HG03439 (cell line): ENCODE results near the gene ZNF438.

ENCODE experiments used
- ATAC-seq: cut with Tn5 transposase; IDR thresholded peaks from one replicate; pipeline ENCODE4 v1.9.1; 2021; ENCODE audit warnings: mild to moderate bottlenecking, moderate library complexity; ENCODE audit not compliant: unreplicated experiment

The ZNF438 gene

DNA sequence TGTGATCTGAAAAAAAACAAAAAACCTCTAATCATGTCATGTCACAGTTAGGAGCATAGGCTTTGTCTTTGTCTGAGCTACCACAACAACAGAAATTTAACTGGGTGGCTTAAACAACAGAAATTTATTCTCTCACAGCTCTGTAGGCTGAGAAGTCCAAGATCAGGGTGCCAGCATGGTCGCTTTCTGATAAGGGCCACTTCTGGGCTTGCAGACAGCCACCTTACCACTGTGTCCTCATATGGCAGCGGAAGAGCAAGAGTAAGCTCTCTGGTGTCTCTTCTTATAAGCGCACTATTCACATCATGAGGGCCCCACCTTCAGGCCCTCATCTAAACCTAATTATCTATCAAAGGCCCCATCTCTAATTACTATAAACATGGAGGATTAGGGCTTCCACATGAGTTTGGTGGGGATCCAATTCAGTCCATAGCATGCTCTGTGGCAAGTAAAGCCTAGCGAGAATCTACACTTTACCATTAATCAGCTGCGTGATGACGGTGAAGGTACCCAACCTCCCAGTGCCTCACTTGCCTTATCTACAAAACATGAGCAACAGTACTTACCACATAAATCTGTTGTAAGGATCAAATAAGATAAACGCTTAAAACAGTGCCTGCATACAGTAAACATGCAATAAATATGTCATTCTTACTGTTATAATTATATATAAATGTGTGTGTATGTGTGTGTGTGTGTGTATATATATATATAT lies 17.3 kb downstream of the ZNF438 start:
- no peak for ATAC-seq

- no peak for ATAC-seq
Observed at GRCh38 chr10:31013331-31013730, 18.3 kb downstream of the ZNF438 start.

GRCh38 chr10:31011665-31012022 lies 20.0 kb downstream of the ZNF438 start:
- ATAC-seq: no peak

- ATAC-seq: no peak
Observed at GRCh38 chr10:31011017-31011664, 20.5 kb downstream of the ZNF438 start.

DNA sequence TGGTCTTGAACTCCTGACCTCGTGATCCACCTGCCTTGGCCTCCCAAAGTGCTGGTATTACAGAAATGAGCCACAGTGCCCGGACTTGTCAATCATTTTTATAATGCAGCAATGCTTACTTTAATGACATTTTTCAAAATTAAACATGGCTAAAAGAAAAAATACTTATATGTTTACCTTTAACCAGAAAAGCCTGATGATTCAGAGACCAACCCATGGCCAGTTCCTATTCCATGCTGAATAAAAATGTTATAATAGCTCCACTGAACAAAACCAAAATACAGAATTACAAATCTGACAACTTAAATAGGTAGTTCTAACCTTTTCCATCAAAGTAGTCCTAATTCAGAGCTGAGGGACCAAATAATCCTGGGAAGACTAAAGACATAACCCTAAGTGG lies 21.6 kb downstream of the ZNF438 start:
- no peak for ATAC-seq

DNA sequence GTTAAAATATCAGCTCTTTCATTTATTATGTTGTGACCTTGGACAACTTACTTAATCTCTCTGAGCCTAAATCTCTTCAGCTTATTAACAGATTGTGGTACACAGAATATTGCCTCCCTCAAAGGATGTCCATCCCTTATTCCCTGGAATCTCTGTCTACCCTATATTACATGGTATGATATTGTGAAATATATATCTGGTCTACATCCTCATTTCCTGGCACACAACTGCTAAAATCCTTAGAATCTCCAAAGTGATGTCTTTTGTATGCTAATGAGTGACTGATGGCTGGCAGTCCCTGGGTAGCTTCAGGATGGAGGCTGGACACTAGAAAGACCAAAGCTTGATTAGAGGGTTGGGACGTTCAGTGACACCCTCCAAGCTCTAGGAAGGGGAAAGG lies 25.8 kb downstream of the ZNF438 start:
- no peak for ATAC-seq

DNA sequence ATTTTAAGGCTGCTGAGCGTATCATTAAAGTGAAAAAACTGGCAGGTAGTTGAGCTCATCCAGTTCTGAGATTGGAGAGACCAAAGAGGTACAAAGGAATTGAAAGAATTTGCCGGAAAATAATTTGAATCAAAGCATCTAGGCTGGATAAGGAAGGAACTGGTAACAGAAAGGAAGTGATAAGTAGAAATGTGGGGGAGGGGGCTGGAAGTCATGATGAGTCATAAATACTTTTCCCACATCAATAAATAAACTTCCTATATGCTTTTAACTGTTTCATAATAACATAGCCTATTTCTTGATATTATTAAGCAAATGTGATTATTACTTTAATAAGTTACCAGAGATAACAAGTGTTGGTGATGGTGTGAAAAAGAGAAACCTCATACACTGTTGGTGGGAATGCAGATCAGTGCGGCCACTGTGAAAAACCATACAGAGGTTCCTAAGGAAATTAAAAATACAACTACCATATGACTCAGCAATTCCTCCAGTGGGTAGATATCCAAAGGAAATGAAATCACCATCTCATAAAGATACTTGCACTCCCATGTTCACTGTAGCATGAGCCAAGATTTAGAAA lies 27.0 kb downstream of the ZNF438 start:
- no peak for ATAC-seq

DNA sequence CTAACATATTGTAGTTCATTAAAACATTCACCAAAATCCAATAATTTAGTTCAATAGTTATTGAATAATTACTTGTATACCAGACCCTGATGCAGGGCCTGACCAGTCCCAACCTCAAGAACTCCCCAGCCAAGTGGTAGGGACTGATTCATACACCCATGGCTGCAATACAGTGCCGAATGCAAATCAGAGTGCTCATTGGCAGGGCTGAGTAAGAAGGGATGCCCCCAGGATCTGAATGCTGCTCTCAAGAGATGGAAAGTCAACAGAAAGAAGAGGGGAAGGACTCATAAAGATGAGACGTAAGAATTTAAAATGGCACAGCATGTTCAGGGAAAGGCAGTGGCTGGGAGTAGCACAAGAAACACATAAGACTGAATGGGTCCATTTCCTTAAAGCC lies 29.9 kb downstream of the ZNF438 start:
- no peak for ATAC-seq

DNA sequence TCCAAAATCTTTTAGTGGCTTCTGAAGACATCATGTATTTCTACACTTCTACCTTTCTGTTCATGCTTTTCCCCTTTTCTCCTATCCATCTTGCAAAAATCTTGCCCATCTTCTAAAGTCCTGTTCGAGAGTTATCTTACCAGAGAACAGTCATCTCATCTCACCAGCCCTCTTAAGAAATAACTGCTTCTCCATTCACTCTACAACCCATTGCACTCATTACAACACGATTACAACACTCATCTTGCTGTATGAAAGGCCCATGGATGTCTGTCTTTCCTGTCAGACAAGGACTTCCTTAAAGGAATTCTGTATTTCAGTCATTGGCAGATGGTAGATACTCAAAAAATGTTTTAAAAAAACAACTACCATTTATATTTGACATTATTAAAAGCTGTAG lies 30.8 kb downstream of the ZNF438 start:
- ATAC-seq: no peak

DNA sequence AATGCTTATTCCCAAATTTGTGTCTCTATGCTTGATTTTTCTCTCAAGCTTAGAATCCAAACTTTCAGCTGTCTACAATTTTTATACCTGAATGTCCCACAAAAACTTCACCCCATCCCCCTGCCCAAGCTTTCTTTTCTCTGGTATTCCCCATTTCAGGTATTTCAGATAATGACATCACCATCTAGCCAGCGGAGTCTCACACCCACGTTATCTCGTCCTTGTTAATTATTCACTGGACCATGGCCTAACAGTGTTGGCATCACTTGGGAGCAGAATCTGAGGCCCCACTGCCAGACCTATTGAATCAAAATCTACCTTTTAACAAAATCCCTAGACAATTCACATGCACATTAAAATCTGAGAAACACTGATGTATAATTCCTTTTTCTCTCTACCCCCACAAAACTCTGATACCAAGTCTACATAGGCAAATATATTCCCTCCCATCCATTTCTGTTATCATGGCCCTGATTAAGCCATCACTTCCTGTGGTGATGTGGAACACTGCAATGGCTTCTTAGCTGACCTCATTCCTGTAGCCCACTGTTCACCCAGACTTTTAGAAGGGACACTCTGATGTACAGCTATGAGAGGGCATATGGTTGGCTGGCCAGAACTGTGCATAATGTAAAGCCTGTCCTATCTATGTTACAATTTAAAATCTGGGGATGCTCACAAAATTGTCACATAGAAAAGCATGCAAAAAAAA lies 31.4 kb downstream of the ZNF438 start:
- ATAC-seq: no peak

DNA sequence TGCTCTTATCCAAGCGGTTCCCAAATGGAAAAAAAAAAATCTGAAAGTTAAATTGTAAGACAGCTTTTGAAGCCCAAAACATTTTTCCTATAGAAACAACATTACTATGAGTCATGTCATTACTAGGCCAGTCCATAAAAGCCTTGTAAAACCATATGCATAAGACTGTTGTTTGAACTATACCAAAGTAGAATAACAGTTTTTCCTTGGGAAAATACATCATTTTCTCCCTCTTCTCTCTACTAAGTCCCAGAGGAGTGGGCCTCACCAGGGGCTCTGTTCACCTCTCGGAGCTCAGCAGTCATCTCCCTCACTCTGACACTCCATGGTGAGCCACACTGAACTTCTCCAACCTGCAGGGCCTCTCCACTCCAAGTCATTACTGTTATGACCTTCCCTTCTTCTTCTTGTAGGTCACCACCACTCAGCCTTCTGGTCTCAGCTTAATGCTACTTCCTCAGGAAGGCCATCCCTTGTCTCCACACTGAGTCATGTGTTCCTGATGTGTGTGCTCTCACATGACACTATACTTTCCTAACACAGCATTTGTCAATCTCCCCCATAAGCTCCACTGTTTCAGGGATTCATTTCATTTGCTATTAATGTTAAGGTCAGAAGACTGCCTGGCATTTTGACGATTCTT lies 32.5 kb downstream of the ZNF438 start:
- ATAC-seq: no peak

DNA sequence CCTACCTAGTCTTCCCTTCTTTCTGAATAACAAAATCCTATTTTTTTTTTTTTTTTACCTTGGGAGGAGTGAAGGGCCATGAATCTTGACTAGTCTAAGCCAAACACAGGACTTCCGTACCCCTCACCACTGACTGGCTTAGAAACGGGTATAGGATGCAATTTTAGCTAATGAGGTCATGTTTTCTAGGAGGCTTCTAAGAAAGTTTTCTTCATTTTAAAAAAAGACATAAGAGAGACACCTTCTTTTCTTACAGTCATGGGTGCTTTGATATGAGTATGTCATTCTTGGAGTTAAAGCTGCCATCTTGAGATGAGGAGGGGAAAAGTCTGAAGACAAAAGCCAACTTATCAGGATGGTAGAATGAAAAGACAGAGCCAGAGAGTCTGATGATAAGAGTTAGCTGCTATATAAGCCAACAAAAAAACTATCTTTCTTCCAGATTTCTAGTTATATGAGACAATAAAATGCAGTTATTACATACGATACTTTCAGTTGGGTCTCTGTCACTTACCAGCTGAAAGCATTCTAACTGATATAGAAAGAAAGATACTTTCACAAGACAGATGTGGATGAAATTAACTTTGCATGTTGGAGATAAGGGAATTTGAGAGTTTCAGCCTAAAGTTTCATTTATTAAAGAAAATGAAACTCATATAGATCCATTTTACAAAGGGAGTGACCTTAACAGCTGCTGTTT lies 34.0 kb downstream of the ZNF438 start:
- ATAC-seq: no peak

GRCh38 chr10:30996481-30997005 lies 35.1 kb downstream of the ZNF438 start:
- ATAC-seq: no peak

DNA sequence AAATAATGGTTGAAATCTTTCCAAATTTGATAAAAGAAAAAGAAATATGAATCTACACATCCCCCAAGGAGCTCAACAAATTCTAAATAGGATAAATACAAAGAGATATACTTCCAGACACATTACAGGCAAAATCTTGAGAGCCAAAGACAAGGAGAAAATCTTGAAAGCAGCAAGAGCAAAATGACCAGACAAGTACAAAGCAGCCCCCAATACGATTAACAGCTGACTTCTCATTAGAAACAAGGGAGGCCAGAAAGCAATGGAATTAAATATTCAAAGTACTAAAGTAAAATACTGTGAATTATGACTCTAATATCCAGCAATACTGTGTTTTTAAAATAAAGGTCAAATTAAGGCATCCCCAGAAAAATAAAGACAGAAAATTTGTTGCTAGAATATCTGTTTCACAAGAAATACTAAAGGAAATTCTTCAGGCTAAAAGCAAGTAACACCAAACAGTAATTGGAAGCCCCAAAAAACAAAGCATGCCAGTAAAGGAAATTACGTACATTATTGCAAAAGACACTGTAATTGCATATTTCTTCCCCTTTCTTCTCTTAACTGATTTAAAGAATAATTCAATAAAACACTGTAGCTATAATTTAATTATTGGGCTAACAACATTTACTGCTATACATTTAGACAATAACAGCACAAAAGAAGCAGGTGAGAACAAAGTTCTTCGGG lies 36.4 kb downstream of the ZNF438 start:
- ATAC-seq: no peak

- no peak for ATAC-seq
Observed at GRCh38 chr10:30993155-30993554, 38.5 kb downstream of the ZNF438 start.

DNA sequence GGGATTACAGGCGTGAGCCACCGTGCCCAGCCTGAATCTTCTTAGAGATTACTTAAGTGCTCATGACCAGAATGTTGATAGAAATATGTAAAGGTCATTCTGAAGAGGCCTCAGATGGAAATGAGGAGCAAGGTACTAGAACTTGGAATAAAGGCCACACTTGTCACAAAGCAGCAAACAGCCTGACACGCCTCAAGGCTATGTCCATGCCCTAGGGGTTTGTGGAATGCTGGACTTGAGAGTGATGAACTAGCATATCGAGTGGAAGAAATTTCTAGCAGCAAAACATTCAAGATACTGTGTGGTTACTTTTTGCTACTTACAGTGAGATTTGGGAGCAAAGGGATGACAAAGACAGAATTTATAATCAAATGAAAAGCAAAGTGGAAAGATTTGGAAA lies 39.0 kb downstream of the ZNF438 start:
- no peak for ATAC-seq

GRCh38 chr10:30991647-30992011 lies 40.0 kb downstream of the ZNF438 start:
- ATAC-seq: no peak

DNA sequence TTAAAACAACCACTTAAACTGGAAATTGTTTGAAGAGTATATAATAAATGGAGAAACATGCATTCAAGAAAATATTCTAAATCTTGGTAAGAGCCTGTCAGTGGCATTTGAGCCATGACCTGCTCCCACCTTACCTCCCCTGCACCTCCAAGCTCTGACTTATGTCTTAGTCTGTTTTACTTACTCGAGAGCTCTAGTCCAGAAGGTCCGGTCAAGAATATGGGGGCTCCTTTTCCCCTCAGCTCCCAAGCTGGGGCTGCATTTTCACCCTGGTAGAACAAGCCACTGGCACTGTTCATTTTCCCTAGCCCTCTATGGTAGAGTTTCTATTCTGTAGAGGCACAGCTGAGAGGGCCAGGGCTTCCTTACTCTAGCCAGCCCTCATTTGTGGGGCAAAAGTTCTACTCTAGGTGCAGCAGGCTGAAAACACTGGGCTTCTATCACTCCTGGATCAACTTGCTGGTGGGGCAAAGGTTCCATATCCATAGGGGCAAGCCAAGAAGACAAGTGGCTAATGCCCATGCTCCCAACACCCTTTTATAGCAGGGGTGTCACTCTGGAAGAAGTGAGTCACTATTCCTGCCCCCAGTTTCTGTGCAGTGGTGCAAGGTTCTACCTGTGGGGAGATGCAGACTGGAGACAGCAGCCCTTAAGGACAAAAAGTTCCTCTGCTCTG lies 40.6 kb downstream of the ZNF438 start:
- no peak for ATAC-seq

DNA sequence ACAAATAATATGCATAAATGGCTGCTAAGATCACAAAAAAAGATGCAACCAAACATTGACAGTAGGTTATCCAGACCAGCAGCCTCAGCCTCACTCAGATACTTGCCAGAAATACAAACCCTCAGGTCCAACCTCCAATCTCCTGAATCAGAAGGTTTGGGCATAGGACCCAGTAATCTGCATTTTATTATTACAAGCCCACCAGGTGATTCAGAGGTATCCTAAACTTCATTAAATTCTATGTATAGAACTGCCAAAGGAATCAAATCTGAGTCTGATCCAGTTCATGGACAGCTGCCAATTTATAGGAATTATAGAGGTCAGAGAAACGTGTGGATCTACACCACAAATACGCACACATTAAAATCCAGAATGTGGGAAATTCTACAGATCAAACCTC lies 41.3 kb downstream of the ZNF438 start:
- ATAC-seq: no peak
